Measurements from ENCODE around the gene ALKBH3. TPM values are rescaled to one million over a fixed set of nuclear protein-coding genes. Genes with fewer than 3 reads are reported as not detected.

The ALKBH3 gene
- total RNA-seq, 1 donor from 2014 or later, result 37.4 TPM

GRCh38 chr11:43861141-43861540, 19.5 kb upstream of the ALKBH3 start:
- Histone ChIP-seq H3K79me2 (ENCODE audit: low read depth) (no peaks in the 10 kb centered on the region), H2AFZ (replicated peaks) (no peak overlapping the region), H3K9ac (no peak overlapping the region), H4K20me1 (ENCODE audit: low read depth) (no peaks in the 10 kb centered on the region), H3F3A (ENCODE audit: low read depth) (no peaks in the 10 kb centered on the region), H3K4me3 (no peak overlapping the region), H3K9me3 (ENCODE audit: low read depth) (peaks cover 4% of the 10 kb centered on the region), H3K27me3 (peaks cover 12% of the 10 kb centered on the region), H3K36me3 (no peaks in the 10 kb centered on the region), H3K4me2 (no peak overlapping the region), H3K27ac (no peak overlapping the region), H3K4me1 (no peaks in the 10 kb centered on the region)
- H3K27me3 Mint-ChIP-seq (ENCODE audit: insufficient read depth, low read depth), result no peaks in the 10 kb centered on the region
- DNase-seq (ENCODE audit: low spot score), result no peak
- no peak overlapping the region for H3K27ac Mint-ChIP-seq
- TF ChIP-seq EZH2 (IDR thresholded peaks at IDR 0.05), result no peak
- no peak for TF ChIP-seq EZH2phosphoT487 (IDR thresholded peaks at IDR 0.05)
- no peak for TF ChIP-seq CTCF (IDR thresholded peaks at IDR 0.05)
- no peak overlapping the region for H3K4me3 Mint-ChIP-seq
- no peaks in the 10 kb centered on the region for H3K36me3 Mint-ChIP-seq
- H3K9me3 Mint-ChIP-seq, result peaks cover 4% of the 10 kb centered on the region
- no peaks in the 10 kb centered on the region for H3K4me1 Mint-ChIP-seq

GRCh38 chr11:43866520-43866919, 14.1 kb upstream of the ALKBH3 start:
- Histone ChIP-seq H3K9ac (no peak overlapping the region), H2AFZ (replicated peaks) (no peak overlapping the region), H3K4me1 (no peaks in the 10 kb centered on the region), H4K20me1 (ENCODE audit: low read depth) (no peaks in the 10 kb centered on the region), H3K4me2 (no peak overlapping the region), H3K79me2 (ENCODE audit: low read depth) (no peaks in the 10 kb centered on the region), H3K36me3 (no peaks in the 10 kb centered on the region), H3K9me3 (ENCODE audit: low read depth) (no peaks in the 10 kb centered on the region), H3K4me3 (no peak overlapping the region), H3K27ac (no peak overlapping the region), H3F3A (ENCODE audit: low read depth) (no peaks in the 10 kb centered on the region), H3K27me3 (peaks cover 54% of the 10 kb centered on the region)
- Mint-ChIP-seq H3K9me3 (no peaks in the 10 kb centered on the region), H3K27me3 (ENCODE audit: insufficient read depth, low read depth) (peaks cover 6% of the 10 kb centered on the region), H3K4me3 (no peak overlapping the region), H3K27ac (no peak overlapping the region), H3K36me3 (no peaks in the 10 kb centered on the region), H3K4me1 (no peaks in the 10 kb centered on the region)
- no peak for DNase-seq (ENCODE audit: low spot score)
- TF ChIP-seq EZH2phosphoT487 (IDR thresholded peaks at IDR 0.05) (no peak), EZH2 (IDR thresholded peaks at IDR 0.05) (no peak), CTCF (IDR thresholded peaks at IDR 0.05) (no peak)

- Histone ChIP-seq H3K4me2 (no peak overlapping the region), H3K9me3 (ENCODE audit: low read depth) (no peaks in the 10 kb centered on the region), H3K4me3 (no peak overlapping the region), H3F3A (ENCODE audit: low read depth) (no peaks in the 10 kb centered on the region), H4K20me1 (ENCODE audit: low read depth) (no peaks in the 10 kb centered on the region), H3K27ac (no peak overlapping the region), H3K27me3 (peaks cover 59% of the 10 kb centered on the region), H3K4me1 (no peaks in the 10 kb centered on the region), H3K9ac (no peak overlapping the region), H3K79me2 (ENCODE audit: low read depth) (no peaks in the 10 kb centered on the region), H3K36me3 (no peaks in the 10 kb centered on the region), H2AFZ (replicated peaks) (no peak overlapping the region)
- no peaks in the 10 kb centered on the region for H3K36me3 Mint-ChIP-seq
- TF ChIP-seq EZH2 (IDR thresholded peaks at IDR 0.05), result no peak
- TF ChIP-seq EZH2phosphoT487 (IDR thresholded peaks at IDR 0.05), result no peak
- no peak for TF ChIP-seq CTCF (IDR thresholded peaks at IDR 0.05)
- no peaks in the 10 kb centered on the region for H3K9me3 Mint-ChIP-seq
- no peak overlapping the region for H3K27ac Mint-ChIP-seq
- DNase-seq (ENCODE audit: low spot score), result no peak
- no peaks in the 10 kb centered on the region for H3K4me1 Mint-ChIP-seq
- H3K4me3 Mint-ChIP-seq, result no peak overlapping the region
- H3K27me3 Mint-ChIP-seq (ENCODE audit: insufficient read depth, low read depth), result peaks cover 6% of the 10 kb centered on the region
Measured at GRCh38 chr11:43866969-43867368, 13.7 kb upstream of the ALKBH3 start.
